IMR-90 (cell line): ENCODE results near the gene TMC1.
A peak's percentile ranks its signal among the peaks of the same experiment; 100 is the strongest.

Experiments used
- BHLHE40 ChIP-seq: fragments of 150-350 bp; IDR thresholded peaks from 2 replicates; pipeline ENCODE4 v1.6.1; 2016; ENCODE audit warnings: mild to moderate bottlenecking, low read depth, low read length
- CEBPB ChIP-seq: IDR thresholded peaks from 2 replicates; pipeline ENCODE4 v1.6.1; 2012; ENCODE audit warnings: low read depth, low read length, improper control_type of control experiment
- CHD1 ChIP-seq: IDR thresholded peaks from 2 replicates; pipeline ENCODE4 v1.6.1; 2012; ENCODE audit warnings: low read depth, low read length, improper control_type of control experiment
- ELK1 ChIP-seq: fragments of 150-350 bp; IDR thresholded peaks from 2 replicates; pipeline ENCODE4 v1.6.1; 2016; ENCODE audit warnings: low read depth, mild to moderate bottlenecking, low read length, moderate library complexity, borderline replicate concordance
- MAFK ChIP-seq: IDR thresholded peaks from 2 replicates; pipeline ENCODE4 v1.6.1; 2012; ENCODE audit warnings: low read depth, low read length, improper control_type of control experiment
- POLR2A ChIP-seq: IDR thresholded peaks from 2 replicates; pipeline ENCODE4 v1.6.1; 2012; ENCODE audit warnings: mild to moderate bottlenecking, low read depth, low read length
- RAD21 ChIP-seq: IDR thresholded peaks from 2 replicates; pipeline ENCODE4 v1.6.1; 2012; ENCODE audit warnings: low read length, improper control_type of control experiment
- RFX5 ChIP-seq: IDR thresholded peaks from 2 replicates; pipeline ENCODE4 v1.8.0; 2012; ENCODE audit warnings: low read depth, mild to moderate bottlenecking, low read length, moderate library complexity
- USF2 ChIP-seq: fragments of 150-350 bp; IDR thresholded peaks from 2 replicates; pipeline ENCODE4 v1.6.1; 2017; ENCODE audit warnings: mild to moderate bottlenecking, antibody characterized with exemption, low read length, low read depth
- TF ChIP-seq, protein P1 (sequence below): conservative IDR thresholded peaks from 2 replicates; pipeline ENCODE4 v1.5.1; 2012; ENCODE audit warnings: mild to moderate bottlenecking, low read depth, low read length, improper control_type of control experiment

- TF ChIP-seq POLR2A: no peak
- TF ChIP-seq, protein P1, sequence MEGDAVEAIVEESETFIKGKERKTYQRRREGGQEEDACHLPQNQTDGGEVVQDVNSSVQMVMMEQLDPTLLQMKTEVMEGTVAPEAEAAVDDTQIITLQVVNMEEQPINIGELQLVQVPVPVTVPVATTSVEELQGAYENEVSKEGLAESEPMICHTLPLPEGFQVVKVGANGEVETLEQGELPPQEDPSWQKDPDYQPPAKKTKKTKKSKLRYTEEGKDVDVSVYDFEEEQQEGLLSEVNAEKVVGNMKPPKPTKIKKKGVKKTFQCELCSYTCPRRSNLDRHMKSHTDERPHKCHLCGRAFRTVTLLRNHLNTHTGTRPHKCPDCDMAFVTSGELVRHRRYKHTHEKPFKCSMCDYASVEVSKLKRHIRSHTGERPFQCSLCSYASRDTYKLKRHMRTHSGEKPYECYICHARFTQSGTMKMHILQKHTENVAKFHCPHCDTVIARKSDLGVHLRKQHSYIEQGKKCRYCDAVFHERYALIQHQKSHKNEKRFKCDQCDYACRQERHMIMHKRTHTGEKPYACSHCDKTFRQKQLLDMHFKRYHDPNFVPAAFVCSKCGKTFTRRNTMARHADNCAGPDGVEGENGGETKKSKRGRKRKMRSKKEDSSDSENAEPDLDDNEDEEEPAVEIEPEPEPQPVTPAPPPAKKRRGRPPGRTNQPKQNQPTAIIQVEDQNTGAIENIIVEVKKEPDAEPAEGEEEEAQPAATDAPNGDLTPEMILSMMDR: peak; percentile 64
- TF ChIP-seq RFX5: no peak
- TF ChIP-seq MAFK: no peak
- TF ChIP-seq RAD21: peak; percentile 73
- no peak for TF ChIP-seq USF2
- TF ChIP-seq BHLHE40: no peak
- no peak for TF ChIP-seq ELK1
- no peak for TF ChIP-seq CEBPB
- TF ChIP-seq CHD1: no peak
These were observed 232.0 kb downstream of the TMC1 start for GRCh38 chr9:72753266-72753893.
